Nephron (organoid): ENCODE data around the gene TMEM235.

Experiments used
- H3K27ac Mint-ChIP-seq, 3 experiments: 2 replicates each; pipeline ENCODE4 v1.8.0; 2020; ENCODE audit warnings: mixed read lengths in 3 of 3, mild to moderate bottlenecking in 2 of 3, moderate library complexity in 1 of 3
- H3K27me3 Mint-ChIP-seq: 2 replicates; pipeline ENCODE4 v1.8.0; 2021; ENCODE audit warnings: low read depth, mild to moderate bottlenecking, moderate library complexity, mixed read lengths
- H3K36me3 Mint-ChIP-seq: 2 replicates; pipeline ENCODE4 v1.8.0; 2020; ENCODE audit warnings: low read depth, mixed read lengths
- H3K4me1 Mint-ChIP-seq: 2 replicates; pipeline ENCODE4 v1.8.0; 2020; ENCODE audit warnings: mixed read lengths
- H3K4me3 Mint-ChIP-seq, 3 experiments: 2 replicates each; pipeline ENCODE4 v1.8.0; 2020; ENCODE audit warnings: mild to moderate bottlenecking in 3 of 3, mixed read lengths in 3 of 3, moderate library complexity in 2 of 3
- H3K9me3 Mint-ChIP-seq: 2 replicates; pipeline ENCODE4 v1.8.0; 2020; ENCODE audit warnings: mixed read lengths
- TF ChIP-seq, protein P1 (sequence below), 3 experiments: fragments of 200-600 bp; sonication (generic); IDR thresholded peaks; one replicate each; pipeline ENCODE4 v1.5.0; 2021; ENCODE audit warnings: antibody characterized with exemption in 3 of 3; ENCODE audit not compliant: unreplicated experiment in 3 of 3

The TMEM235 gene

DNA sequence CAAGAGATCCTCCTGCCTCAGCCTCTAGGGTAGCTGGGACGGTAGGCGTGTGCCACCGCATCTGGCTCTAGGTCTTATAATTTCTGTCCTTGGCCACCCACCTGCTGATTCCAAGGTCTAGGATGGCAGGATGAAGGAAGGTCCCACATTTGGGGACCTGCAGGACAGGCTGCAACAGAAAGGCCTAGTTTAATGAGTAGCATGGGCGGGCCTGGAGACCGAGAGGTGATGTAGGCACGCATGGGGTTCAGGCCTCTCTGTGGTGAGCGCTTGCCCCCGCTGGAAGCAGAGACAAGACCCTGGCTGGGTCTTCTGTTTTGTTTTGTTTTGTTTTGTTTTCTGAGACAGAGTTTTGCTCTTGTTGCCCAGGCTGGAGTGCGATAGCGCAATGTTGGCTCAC, 33.7 kb downstream of the TMEM235 start:
- Mint-ChIP-seq H3K36me3 (no peaks in the 10 kb centered on the region), H3K27ac (peak overlapping the region in 2 of 3 experiments; percentile 72 to 96), H3K27me3 (no peaks in the 10 kb centered on the region), H3K4me1 (peaks cover 50% of the 10 kb centered on the region), H3K9me3 (no peaks in the 10 kb centered on the region), H3K4me3 (no peak overlapping the region)
- TF ChIP-seq, protein P1, sequence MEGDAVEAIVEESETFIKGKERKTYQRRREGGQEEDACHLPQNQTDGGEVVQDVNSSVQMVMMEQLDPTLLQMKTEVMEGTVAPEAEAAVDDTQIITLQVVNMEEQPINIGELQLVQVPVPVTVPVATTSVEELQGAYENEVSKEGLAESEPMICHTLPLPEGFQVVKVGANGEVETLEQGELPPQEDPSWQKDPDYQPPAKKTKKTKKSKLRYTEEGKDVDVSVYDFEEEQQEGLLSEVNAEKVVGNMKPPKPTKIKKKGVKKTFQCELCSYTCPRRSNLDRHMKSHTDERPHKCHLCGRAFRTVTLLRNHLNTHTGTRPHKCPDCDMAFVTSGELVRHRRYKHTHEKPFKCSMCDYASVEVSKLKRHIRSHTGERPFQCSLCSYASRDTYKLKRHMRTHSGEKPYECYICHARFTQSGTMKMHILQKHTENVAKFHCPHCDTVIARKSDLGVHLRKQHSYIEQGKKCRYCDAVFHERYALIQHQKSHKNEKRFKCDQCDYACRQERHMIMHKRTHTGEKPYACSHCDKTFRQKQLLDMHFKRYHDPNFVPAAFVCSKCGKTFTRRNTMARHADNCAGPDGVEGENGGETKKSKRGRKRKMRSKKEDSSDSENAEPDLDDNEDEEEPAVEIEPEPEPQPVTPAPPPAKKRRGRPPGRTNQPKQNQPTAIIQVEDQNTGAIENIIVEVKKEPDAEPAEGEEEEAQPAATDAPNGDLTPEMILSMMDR (IDR thresholded peaks at IDR 0.05; ENCODE audit: unreplicated experiment in 3 of 3), result no peak

DNA sequence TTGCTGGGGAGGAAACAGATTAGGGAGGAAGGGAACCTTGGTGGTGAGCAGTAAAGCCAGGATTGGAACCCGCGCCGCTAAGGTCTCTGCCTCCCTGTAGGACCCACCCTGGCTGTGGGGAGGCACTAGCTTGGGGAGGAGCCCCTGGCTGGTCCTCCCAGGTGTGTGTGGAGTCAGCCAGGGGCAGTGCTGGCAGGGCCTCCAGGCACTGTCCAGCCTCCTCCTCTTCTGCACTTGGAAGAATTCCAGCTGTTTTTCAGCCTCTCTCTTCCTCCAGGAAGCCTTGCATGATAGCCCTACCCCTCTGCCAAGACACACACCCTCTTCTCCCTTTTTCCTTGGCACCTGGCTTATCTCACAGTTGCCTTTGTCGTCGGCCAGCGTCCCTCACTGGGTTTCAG, 34.8 kb downstream of the TMEM235 start:
- Mint-ChIP-seq H3K4me1 (peaks cover 53% of the 10 kb centered on the region), H3K27me3 (peaks cover under 1% of the 10 kb centered on the region), H3K4me3 (peak overlapping the region in 2 of 3 experiments; percentile 9 to 19), H3K36me3 (no peaks in the 10 kb centered on the region), H3K27ac (peak overlapping the region; percentile 93 to 99 (median 97)), H3K9me3 (no peaks in the 10 kb centered on the region)
- TF ChIP-seq, protein P1 (IDR thresholded peaks at IDR 0.05; ENCODE audit: unreplicated experiment in 3 of 3), result no peak

DNA sequence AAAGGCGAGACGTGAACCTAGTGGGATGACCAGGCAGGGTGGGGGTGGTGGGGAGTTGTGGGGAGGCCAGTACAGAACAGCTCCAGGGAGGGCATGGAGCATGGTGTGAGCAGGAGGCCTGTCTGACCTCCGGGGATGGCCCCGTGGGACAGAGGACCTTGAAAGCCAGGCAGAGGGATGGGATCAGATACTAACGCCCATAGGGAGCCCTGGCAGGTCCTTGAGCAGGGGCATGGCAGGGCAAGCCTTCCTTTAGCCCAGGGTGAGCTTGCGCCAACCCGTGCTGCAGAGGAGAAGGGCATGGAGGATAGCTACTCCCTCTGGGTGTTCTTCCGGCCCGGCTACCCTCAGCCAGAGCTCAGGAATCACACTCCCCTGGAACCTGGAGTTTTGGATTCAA, 35.3 kb downstream of the TMEM235 start:
- peaks cover 5% of the 10 kb centered on the region for H3K27me3 Mint-ChIP-seq
- no peaks in the 10 kb centered on the region for H3K9me3 Mint-ChIP-seq
- TF ChIP-seq, protein P1 (IDR thresholded peaks at IDR 0.05; ENCODE audit: unreplicated experiment in 3 of 3), result no peak

DNA sequence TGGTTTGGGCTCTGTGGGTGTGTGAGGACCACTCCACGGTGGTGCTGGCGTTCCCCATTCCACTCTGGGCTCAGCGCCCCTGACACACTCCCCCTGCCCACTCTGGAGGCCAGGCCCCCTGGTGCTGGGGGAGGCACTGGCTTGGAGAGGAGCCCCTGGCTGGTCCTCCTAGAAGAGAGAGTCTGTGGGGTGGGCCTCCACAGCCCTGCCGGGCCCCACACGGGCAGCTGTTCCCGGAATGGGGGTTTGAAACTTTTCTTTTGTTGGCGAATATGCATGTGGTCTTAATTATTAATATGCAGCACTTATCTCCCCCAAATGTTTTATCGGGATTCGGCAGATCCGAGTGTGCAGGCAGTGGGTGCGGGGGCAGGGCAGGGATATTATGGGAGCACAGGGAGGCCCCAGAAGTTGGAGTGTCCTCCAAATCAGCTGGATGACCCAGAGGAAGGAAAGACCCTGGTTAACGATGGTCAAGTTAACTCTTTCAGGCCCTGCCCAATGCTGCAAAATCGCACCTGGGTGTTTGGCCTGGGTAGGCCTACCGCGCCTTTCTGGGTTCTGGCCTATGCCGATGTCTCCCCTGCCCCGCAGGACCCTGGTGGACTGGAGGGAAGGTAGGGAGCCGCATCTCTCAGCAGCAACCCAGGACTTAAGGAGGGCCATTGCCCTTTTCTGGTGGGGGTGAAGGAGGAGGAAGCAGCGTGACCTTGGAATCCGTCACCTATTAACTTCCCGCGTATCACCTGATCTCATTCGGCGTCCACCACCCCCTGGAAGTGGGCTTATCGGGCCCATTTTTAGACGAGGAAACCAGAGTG, 36.0 kb downstream of the TMEM235 start:
- peak overlapping the region; percentile 93 to 99 (median 97) for H3K27ac Mint-ChIP-seq
- TF ChIP-seq, protein P1 (IDR thresholded peaks at IDR 0.05; ENCODE audit: unreplicated experiment in 3 of 3), result no peak
- peaks cover 61% of the 10 kb centered on the region for H3K4me1 Mint-ChIP-seq

More for the DNA sequence above, 35.3 kb downstream of the TMEM235 start:
- no peaks in the 10 kb centered on the region for H3K36me3 Mint-ChIP-seq
- peak overlapping the region in 2 of 3 experiments; percentile 9 to 19 for H3K4me3 Mint-ChIP-seq
- H3K27ac Mint-ChIP-seq, result peak overlapping the region; percentile 93 to 99 (median 97)
- peaks cover 54% of the 10 kb centered on the region for H3K4me1 Mint-ChIP-seq

DNA sequence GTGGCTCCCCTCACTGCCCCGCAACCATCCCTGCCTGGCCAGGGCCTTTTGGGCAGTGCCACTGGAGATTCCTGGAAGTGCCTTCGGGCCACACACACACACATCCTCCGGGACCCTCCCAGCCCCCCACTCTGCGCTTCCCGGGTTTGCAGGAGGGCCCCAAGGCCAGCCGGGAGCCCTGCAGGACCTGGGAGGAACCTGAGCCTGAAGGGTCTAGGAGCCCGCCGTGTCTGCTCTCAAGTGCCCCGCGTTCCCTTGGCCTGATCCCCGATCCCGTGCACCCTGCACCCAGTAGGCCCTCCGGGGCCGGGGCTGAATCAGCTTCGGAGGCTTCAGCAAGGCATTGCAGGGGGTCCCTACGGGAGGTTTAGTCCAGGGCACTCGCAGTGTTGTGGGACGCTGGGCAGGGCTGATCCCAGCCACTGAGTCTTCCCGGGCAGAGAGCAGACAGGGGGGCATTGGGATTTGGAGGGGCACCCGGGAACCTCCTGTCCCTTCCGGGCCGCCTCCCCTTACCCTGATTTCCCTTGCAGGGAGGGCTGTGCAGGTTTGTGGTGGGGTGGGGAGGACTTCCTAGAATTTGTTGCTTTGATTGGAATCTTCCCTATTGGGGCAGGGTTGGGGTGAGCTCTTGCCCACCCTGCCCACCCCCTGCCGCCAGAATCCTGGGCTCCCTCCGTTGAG, 36.9 kb downstream of the TMEM235 start:
- Mint-ChIP-seq H3K9me3 (no peaks in the 10 kb centered on the region), H3K27ac (peak overlapping the region; percentile 93 to 97 (median 94)), H3K36me3 (no peaks in the 10 kb centered on the region), H3K27me3 (peaks cover 7% of the 10 kb centered on the region), H3K4me1 (peaks cover 66% of the 10 kb centered on the region), H3K4me3 (peak overlapping the region; percentile 70 to 81 (median 80))
- TF ChIP-seq, protein P1 (IDR thresholded peaks at IDR 0.05; ENCODE audit: unreplicated experiment in 3 of 3), result no peak

More for the DNA sequence above, 36.0 kb downstream of the TMEM235 start:
- peaks cover 7% of the 10 kb centered on the region for H3K27me3 Mint-ChIP-seq
- H3K4me3 Mint-ChIP-seq, result peak overlapping the region; percentile 50 to 71 (median 67)
- no peaks in the 10 kb centered on the region for H3K9me3 Mint-ChIP-seq
- no peaks in the 10 kb centered on the region for H3K36me3 Mint-ChIP-seq
